Measurements from ENCODE around the gene PON3. TPM values are rescaled to one million over a fixed set of nuclear protein-coding genes. Genes with fewer than 3 reads are reported as not detected.
A peak's percentile ranks its signal among the peaks of the same experiment; 100 is the strongest.

Gene PON3
- total RNA-seq, 2 experiments from 2014 or later: not detected

DNA sequence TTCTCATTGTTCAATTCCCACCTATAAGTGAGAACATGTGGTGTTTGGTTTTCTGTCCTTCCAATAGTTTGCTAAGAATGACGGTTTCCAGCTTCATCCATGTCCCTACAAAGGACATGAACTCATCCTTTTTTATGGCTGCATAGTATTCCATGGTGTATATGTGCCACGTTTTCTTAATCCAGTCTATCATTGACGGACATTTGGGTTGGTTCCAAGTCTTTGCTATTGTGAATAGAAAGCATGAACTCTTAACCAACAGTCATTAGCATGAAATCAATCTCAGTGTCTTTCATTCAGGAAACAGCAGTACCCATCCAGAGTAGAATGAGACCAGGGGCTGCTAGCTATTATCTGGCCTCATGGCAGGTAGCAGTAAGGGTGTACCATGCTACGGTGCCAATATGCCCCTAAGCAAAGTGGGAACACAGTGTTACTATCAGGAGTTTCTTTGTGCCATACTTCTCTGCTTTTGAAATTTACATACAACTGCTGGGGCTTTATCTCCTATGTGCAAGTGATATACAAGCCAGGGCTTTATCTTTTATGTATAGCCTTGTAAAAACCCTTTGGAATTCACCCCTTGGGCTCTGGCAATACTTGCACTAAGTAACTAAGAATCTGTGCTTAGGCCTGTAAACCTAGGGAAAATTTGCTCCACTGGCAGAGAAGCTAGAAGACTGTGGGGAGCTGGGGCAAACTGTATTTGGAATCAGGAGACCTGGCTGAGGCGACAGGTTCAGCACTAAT lies 33.2 kb upstream of the PON3 start:
- CTCF ChIA-PET: no interaction called here
- H3K36me3 Mint-ChIP-seq (ENCODE audit: low read depth): no peaks in the 10 kb centered on the region

GRCh38 chr7:95427914-95428516 lies 31.8 kb upstream of the PON3 start:
- no peaks in the 10 kb centered on the region for H3K4me1 Mint-ChIP-seq (ENCODE audit: low read depth)
- no peak overlapping the region for H3K4me3 Mint-ChIP-seq
- H3K9me3 Mint-ChIP-seq: no peaks in the 10 kb centered on the region
- no peaks in the 10 kb centered on the region for H3K36me3 Mint-ChIP-seq (ENCODE audit: low read depth)
- intact Hi-C loops (cut with micrococcal nuclease): no loop called here
- CTCF ChIA-PET: no interaction called here
- H3K27me3 Mint-ChIP-seq (ENCODE audit: low read depth): peaks cover 7% of the 10 kb centered on the region
- DNase-seq: no peak
- no peak overlapping the region for H3K27ac Mint-ChIP-seq

More for the DNA sequence above, 33.2 kb upstream of the PON3 start:
- Mint-ChIP-seq H3K9me3 (no peaks in the 10 kb centered on the region), H3K4me3 (no peak overlapping the region), H3K27ac (no peak overlapping the region), H3K4me1 (ENCODE audit: low read depth) (peaks cover 3% of the 10 kb centered on the region), H3K27me3 (ENCODE audit: low read depth) (peaks cover 11% of the 10 kb centered on the region)
- intact Hi-C loops (cut with micrococcal nuclease): no loop called here
- no peak for DNase-seq

DNA sequence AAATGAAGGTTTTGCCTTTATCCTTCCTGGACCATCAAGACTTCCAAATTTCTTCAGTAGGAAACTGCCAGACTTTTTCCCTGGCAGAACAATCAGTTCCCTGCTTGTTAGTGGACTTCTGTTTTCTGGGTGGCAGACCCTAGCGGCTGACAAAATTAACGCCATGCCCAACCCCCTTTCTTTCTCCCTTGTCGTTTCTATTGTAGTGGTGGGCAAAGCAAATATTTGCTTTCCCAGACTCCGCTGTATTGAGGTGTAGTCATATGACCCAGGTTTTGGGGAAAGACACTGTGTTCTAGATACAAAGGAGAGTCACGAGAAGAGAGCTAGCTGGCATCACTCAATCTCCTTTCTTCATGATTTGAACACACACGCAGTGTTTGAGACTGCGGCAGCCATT lies 31.0 kb upstream of the PON3 start:
- CTCF ChIA-PET: no interaction called here

GRCh38 chr7:95425694-95426093 lies 29.5 kb upstream of the PON3 start:
- intact Hi-C loops (cut with micrococcal nuclease): no loop called here
- H3K4me1 Mint-ChIP-seq (ENCODE audit: low read depth): no peaks in the 10 kb centered on the region
- no peak for DNase-seq
- H3K27me3 Mint-ChIP-seq (ENCODE audit: low read depth): peaks cover 4% of the 10 kb centered on the region
- no peak overlapping the region for H3K27ac Mint-ChIP-seq
- CTCF ChIA-PET: no interaction called here
- no peaks in the 10 kb centered on the region for H3K36me3 Mint-ChIP-seq (ENCODE audit: low read depth)
- H3K9me3 Mint-ChIP-seq: no peaks in the 10 kb centered on the region
- no peak overlapping the region for H3K4me3 Mint-ChIP-seq

More for the DNA sequence above, 31.0 kb upstream of the PON3 start:
- H3K9me3 Mint-ChIP-seq: no peaks in the 10 kb centered on the region
- H3K27me3 Mint-ChIP-seq (ENCODE audit: low read depth): peaks cover 4% of the 10 kb centered on the region
- DNase-seq: no peak
- intact Hi-C loops (cut with micrococcal nuclease): no loop called here
- H3K27ac Mint-ChIP-seq: no peak overlapping the region
- no peaks in the 10 kb centered on the region for H3K4me1 Mint-ChIP-seq (ENCODE audit: low read depth)
- no peaks in the 10 kb centered on the region for H3K36me3 Mint-ChIP-seq (ENCODE audit: low read depth)
- H3K4me3 Mint-ChIP-seq: no peak overlapping the region

GRCh38 chr7:95424716-95425115 lies 28.5 kb upstream of the PON3 start:
- Mint-ChIP-seq H3K27ac (no peak overlapping the region), H3K36me3 (ENCODE audit: low read depth) (no peaks in the 10 kb centered on the region), H3K9me3 (no peaks in the 10 kb centered on the region), H3K4me3 (no peak overlapping the region), H3K4me1 (ENCODE audit: low read depth) (no peaks in the 10 kb centered on the region), H3K27me3 (ENCODE audit: low read depth) (peaks cover 4% of the 10 kb centered on the region)
- intact Hi-C loops (cut with micrococcal nuclease): no loop called here
- CTCF ChIA-PET: no interaction called here
- no peak for DNase-seq

GRCh38 chr7:95421847-95422444 lies 25.8 kb upstream of the PON3 start:
- CTCF ChIA-PET: no interaction called here
- H3K27ac Mint-ChIP-seq: no peak overlapping the region
- no peaks in the 10 kb centered on the region for H3K4me1 Mint-ChIP-seq (ENCODE audit: low read depth)
- no peak overlapping the region for H3K4me3 Mint-ChIP-seq
- intact Hi-C loops (cut with micrococcal nuclease): no loop called here
- H3K36me3 Mint-ChIP-seq (ENCODE audit: low read depth): no peaks in the 10 kb centered on the region
- DNase-seq: no peak
- H3K9me3 Mint-ChIP-seq: no peaks in the 10 kb centered on the region
- H3K27me3 Mint-ChIP-seq (ENCODE audit: low read depth): no peaks in the 10 kb centered on the region

DNA sequence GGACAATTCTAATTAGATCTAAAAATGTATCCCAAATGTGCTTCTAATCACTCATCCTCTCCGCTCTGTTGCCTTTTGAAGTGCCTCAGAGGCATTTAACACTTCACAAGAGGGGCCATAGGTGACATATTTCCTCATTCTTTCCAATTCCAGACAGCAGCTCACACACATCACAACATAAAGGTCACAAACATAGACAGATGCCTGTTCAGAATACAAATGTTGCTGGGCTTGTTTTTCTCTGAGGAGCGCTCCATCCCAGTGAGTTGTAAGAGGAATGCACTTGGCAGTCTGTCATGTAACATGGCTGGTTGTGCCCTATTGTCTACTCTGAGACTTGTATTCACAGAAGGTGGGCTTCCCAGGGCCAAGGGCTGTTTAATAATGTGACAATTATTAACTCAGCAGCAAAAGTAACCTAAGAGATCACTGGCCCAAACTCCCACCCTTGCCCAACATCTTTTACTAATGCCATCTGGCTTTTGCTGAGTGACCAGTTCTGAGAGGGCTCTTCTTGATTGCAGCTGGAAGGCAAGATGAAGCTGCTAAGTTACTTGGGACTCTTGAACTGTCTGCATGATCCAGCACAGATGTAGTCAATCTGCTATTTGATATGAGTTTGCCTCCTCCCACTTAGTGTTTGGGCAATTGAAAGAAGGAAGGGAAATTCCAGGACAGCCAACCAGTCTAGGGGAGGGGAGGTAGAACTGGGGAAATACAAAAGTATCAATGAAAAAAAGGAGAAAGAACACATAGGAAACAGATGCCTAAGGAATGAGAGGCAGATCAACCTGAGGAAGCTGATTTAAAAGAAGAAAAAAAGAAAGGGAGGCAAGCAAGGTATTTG lies 25.0 kb upstream of the PON3 start:
- Mint-ChIP-seq H3K36me3 (ENCODE audit: low read depth) (no peaks in the 10 kb centered on the region), H3K9me3 (no peaks in the 10 kb centered on the region), H3K4me3 (no peak overlapping the region), H3K27ac (peak overlapping the region; percentile 11), H3K27me3 (ENCODE audit: low read depth) (no peaks in the 10 kb centered on the region), H3K4me1 (ENCODE audit: low read depth) (no peaks in the 10 kb centered on the region)
- intact Hi-C loops (cut with micrococcal nuclease): no loop called here
- no peak for DNase-seq
- CTCF ChIA-PET: interaction anchor here (1.4 kb wide), 1 partner anchor 55 kb away, joined by 3 read pairs; no protein-coding TSS in a partner anchor

DNA sequence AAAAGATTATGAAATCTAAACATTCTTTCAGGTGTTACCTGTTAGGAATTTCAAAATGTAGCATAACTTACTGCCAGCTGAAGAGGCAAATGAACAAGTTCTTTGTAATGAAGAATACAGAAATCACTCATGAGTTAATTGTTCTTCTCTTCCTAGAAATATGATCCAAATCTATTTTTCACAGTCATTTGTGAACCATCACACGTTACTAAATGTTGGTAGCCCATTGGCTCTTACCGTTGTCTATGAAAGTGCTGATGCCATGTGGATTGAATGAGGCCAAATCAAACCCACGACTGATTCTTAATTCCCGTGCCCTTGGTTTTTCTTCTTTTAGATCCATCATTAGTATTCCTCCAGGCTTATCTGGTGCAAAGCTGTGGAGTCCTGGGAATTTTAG lies 15.9 kb upstream of the PON3 start:
- Mint-ChIP-seq H3K4me3 (no peak overlapping the region), H3K27me3 (ENCODE audit: low read depth) (no peaks in the 10 kb centered on the region), H3K27ac (no peak overlapping the region), H3K36me3 (ENCODE audit: low read depth) (no peaks in the 10 kb centered on the region), H3K4me1 (ENCODE audit: low read depth) (no peaks in the 10 kb centered on the region), H3K9me3 (no peaks in the 10 kb centered on the region)
- CTCF ChIA-PET: no interaction called here
- DNase-seq: no peak
- intact Hi-C loops (cut with micrococcal nuclease): no loop called here

GRCh38 chr7:95411666-95412065 lies 15.5 kb upstream of the PON3 start:
- Mint-ChIP-seq H3K9me3 (no peaks in the 10 kb centered on the region), H3K4me3 (no peak overlapping the region), H3K27ac (no peak overlapping the region), H3K27me3 (ENCODE audit: low read depth) (no peaks in the 10 kb centered on the region), H3K4me1 (ENCODE audit: low read depth) (no peaks in the 10 kb centered on the region), H3K36me3 (ENCODE audit: low read depth) (no peaks in the 10 kb centered on the region)
- DNase-seq: no peak
- intact Hi-C loops (cut with micrococcal nuclease): no loop called here
- CTCF ChIA-PET: interaction anchor here (1.9 kb wide), 1 partner anchor 13 kb away, joined by 3 read pairs; no protein-coding TSS in a partner anchor

GRCh38 chr7:95411036-95411435 lies 14.9 kb upstream of the PON3 start:
- no peaks in the 10 kb centered on the region for H3K9me3 Mint-ChIP-seq
- DNase-seq: no peak
- intact Hi-C loops (cut with micrococcal nuclease): no loop called here
- no peak overlapping the region for H3K4me3 Mint-ChIP-seq
- H3K4me1 Mint-ChIP-seq (ENCODE audit: low read depth): no peaks in the 10 kb centered on the region
- H3K27ac Mint-ChIP-seq: no peak overlapping the region
- no peaks in the 10 kb centered on the region for H3K36me3 Mint-ChIP-seq (ENCODE audit: low read depth)
- CTCF ChIA-PET: interaction anchor here (1.9 kb wide), 1 partner anchor 13 kb away, joined by 3 read pairs; no protein-coding TSS in a partner anchor
- no peaks in the 10 kb centered on the region for H3K27me3 Mint-ChIP-seq (ENCODE audit: low read depth)

GRCh38 chr7:95407751-95408150 lies 11.6 kb upstream of the PON3 start:
- CTCF ChIA-PET: interaction anchor here (1.1 kb wide), 1 partner anchor 12 kb away, joined by 3 read pairs; no protein-coding TSS in a partner anchor
- no peak for DNase-seq
- no peak overlapping the region for H3K4me3 Mint-ChIP-seq
- no peak overlapping the region for H3K27ac Mint-ChIP-seq
- H3K27me3 Mint-ChIP-seq (ENCODE audit: low read depth): no peaks in the 10 kb centered on the region
- intact Hi-C loops (cut with micrococcal nuclease): no loop called here
- H3K36me3 Mint-ChIP-seq (ENCODE audit: low read depth): no peaks in the 10 kb centered on the region
- H3K4me1 Mint-ChIP-seq (ENCODE audit: low read depth): no peaks in the 10 kb centered on the region
- no peaks in the 10 kb centered on the region for H3K9me3 Mint-ChIP-seq

DNA sequence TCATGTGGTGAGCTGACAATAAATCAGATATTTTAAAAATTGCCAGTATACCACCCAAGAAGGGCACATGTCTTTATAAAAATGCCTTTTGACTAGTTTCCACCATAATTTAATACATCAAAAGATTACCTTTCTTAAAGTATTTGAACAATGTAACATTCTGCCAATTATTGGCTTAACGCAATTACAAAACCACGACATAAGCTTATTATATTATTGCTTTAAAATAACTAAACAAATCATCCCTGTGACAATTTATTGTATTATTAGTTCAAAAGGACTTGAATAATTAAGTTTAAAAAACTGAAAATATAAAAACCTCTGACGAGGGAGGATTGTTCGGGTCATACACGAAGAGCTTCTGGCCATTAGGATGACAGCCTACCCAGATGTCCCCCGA lies 9.6 kb upstream of the PON3 start:
- H3K36me3 Mint-ChIP-seq (ENCODE audit: low read depth): no peaks in the 10 kb centered on the region
- intact Hi-C loops (cut with micrococcal nuclease): no loop called here
- CTCF ChIA-PET: interaction anchor here (1.7 kb wide), 1 partner anchor 9 kb away, joined by 5 read pairs; the partner anchor contains the start of gene PON3
- DNase-seq: no peak
- H3K9me3 Mint-ChIP-seq: no peaks in the 10 kb centered on the region
- H3K4me1 Mint-ChIP-seq (ENCODE audit: low read depth): no peaks in the 10 kb centered on the region
- no peak overlapping the region for H3K4me3 Mint-ChIP-seq
- no peaks in the 10 kb centered on the region for H3K27me3 Mint-ChIP-seq (ENCODE audit: low read depth)
- no peak overlapping the region for H3K27ac Mint-ChIP-seq

Data from activated naive CD4-positive, alpha-beta T cell treated with anti-CD3 and anti-CD28 coated beads for 36 hours (primary cell).